B cell (primary cell): ENCODE results near the gene MLXIPL. TPM values are rescaled to one million over a fixed set of nuclear protein-coding genes. Genes with fewer than 3 reads are reported as not detected.

ENCODE experiments used
- ATAC-seq: fragments of 200-7000 bp; cut with Tn5 transposase; one replicate; pipeline ENCODE4 v1.10.0; 2021; ENCODE audit warnings: low read depth, mild to moderate bottlenecking, moderate number of reproducible peaks, moderate library complexity
- CTCF ChIA-PET: fragments of 350-600 bp; sonication (Branson Sonifier 250); formaldehyde crosslinking; loops from one replicate; lab custom pipeline; 2021; ENCODE audit warnings: antibody characterized with exemption, inconsistent platforms; lab: Charles Lee
- POLR2A ChIA-PET: fragments of 350-600 bp; sonication (Branson Sonifier 250); formaldehyde crosslinking; loops from one replicate; lab custom pipeline; 2021; ENCODE audit warnings: antibody characterized with exemption; lab: Charles Lee
- DNase-seq: peaks from one replicate; pipeline ENCODE4 v3.0.0; 2013
- H2AFZ ChIP-seq: 2 replicates; pipeline ENCODE4 v1.6.1; 2012; ENCODE audit warnings: mild to moderate bottlenecking, low read depth, low read length; ENCODE audit not compliant: insufficient read depth, poor library complexity, severe bottlenecking
- H3K27ac ChIP-seq, 2 donors: 1 replicate in 1 of 2; 2 replicates in 1 of 2; pipeline ENCODE4 v1.5.1; 2012 to 2013; ENCODE audit warnings: low read length in 2 of 2, mild to moderate bottlenecking in 2 of 2, moderate library complexity in 1 of 2
- H3K27me3 ChIP-seq, 4 experiments: fragments of 200-600 bp in 1 of 4; sonication (generic) in 1 of 4; replicated peaks in 1 of 4; 1 replicate in 2 of 4; 2 replicates in 2 of 4; pipeline versions ENCODE4 v1.6.1 to v1.7.0; 2013 to 2016; ENCODE audit warnings: low read length in 3 of 4, mild to moderate bottlenecking in 2 of 4, mixed read lengths in 1 of 4, moderate library complexity in 1 of 4; ENCODE audit not compliant: insufficient read depth in 4 of 4, control insufficient read depth in 3 of 4; ENCODE audit errors: control extremely low read depth in 1 of 4
- H3K36me3 ChIP-seq, 2 experiments: replicated peaks in 1 of 2; 1 replicate in 1 of 2; 2 replicates in 1 of 2; pipeline versions ENCODE4 v1.6.1 to v1.7.1; 2013; ENCODE audit warnings: low read length in 1 of 2; ENCODE audit not compliant: insufficient read depth in 2 of 2, control insufficient read depth in 1 of 2; ENCODE audit errors: control extremely low read depth in 1 of 2, extremely low read depth in 1 of 2
- H3K4me1 ChIP-seq, 2 donors: fragments of 200-600 bp in 1 of 2; sonication (generic) in 1 of 2; 1 replicate in 1 of 2; 2 replicates in 1 of 2; pipeline versions ENCODE4 v1.5.1 to v1.6.1; 2013 to 2017; ENCODE audit warnings: low read length in 2 of 2; ENCODE audit not compliant: control insufficient read depth in 2 of 2, insufficient read depth in 2 of 2
- H3K4me2 ChIP-seq: replicated peaks from 2 replicates; pipeline ENCODE3; 2012; ENCODE audit warnings: mild to moderate bottlenecking, low read depth, low read length; ENCODE audit not compliant: poor library complexity, severe bottlenecking
- H3K4me3 ChIP-seq, 5 experiments: fragments of 200-600 bp in 1 of 5; sonication (generic) in 1 of 5; 1 replicate in 3 of 5; 2 replicates in 2 of 5; pipeline versions ENCODE4 v1.5.1 to v1.7.0; 2011 to 2016; ENCODE audit warnings: low read length in 4 of 5, mild to moderate bottlenecking in 4 of 5, low read depth in 2 of 5, control low read depth in 1 of 5, moderate library complexity in 1 of 5; ENCODE audit not compliant: insufficient read depth in 1 of 5; ENCODE audit errors: control extremely low read depth in 1 of 5, extremely low read depth in 1 of 5
- H3K79me2 ChIP-seq: fragments of 200-600 bp; sonication (generic); one replicate; pipeline ENCODE4 v1.6.0; 2016; ENCODE audit warnings: low read length; ENCODE audit not compliant: control insufficient read depth, insufficient read depth
- H3K9ac ChIP-seq: fragments of 200-600 bp; sonication (generic); 2 replicates; pipeline ENCODE4 v1.6.1; 2017; ENCODE audit warnings: mild to moderate bottlenecking, low read length, moderate library complexity
- H3K9me3 ChIP-seq, 3 donors: one replicate each; pipeline versions ENCODE4 v1.6.1 to v1.7.1; 2013; ENCODE audit warnings: low read length in 2 of 3; ENCODE audit not compliant: control insufficient read depth in 2 of 3, insufficient read depth in 1 of 3; ENCODE audit errors: control extremely low read depth in 1 of 3
- H4K20me1 ChIP-seq: 2 replicates; pipeline ENCODE4 v1.6.0; 2012; ENCODE audit warnings: mild to moderate bottlenecking, low read length; ENCODE audit not compliant: insufficient read depth, control insufficient read depth, poor library complexity, severe bottlenecking
- H3K27ac Mint-ChIP-seq: one replicate; pipeline ENCODE4 v1.8.0; 2021; ENCODE audit warnings: mixed read lengths
- H3K27me3 Mint-ChIP-seq: one replicate; pipeline ENCODE4 v1.8.0; 2021; ENCODE audit warnings: mixed read lengths
- H3K4me1 Mint-ChIP-seq: one replicate; pipeline ENCODE4 v1.8.0; 2021; ENCODE audit warnings: mixed read lengths
- H3K4me3 Mint-ChIP-seq: one replicate; pipeline ENCODE4 v1.8.0; 2021; ENCODE audit warnings: mixed read lengths
- H3K9me3 Mint-ChIP-seq: one replicate; pipeline ENCODE4 v1.8.0; 2022; ENCODE audit warnings: mixed read lengths; ENCODE audit not compliant: insufficient read depth
- CTCF ChIP-seq: fragments of 200-600 bp; IDR thresholded peaks from one replicate; pipeline ENCODE4 v1.8.0; 2022; ENCODE audit warnings: antibody characterized with exemption, mild to moderate bottlenecking
- EZH2 ChIP-seq: IDR thresholded peaks from 2 replicates; pipeline ENCODE4 v1.6.1; 2012; ENCODE audit warnings: borderline replicate concordance, low read depth, mild to moderate bottlenecking, moderate library complexity, low read length; ENCODE audit not compliant: insufficient read depth, poor library complexity, severe bottlenecking
- WGBS: methylation state at CpG from one replicate; pipeline ENCODE4 v1.1.5; 2013; ENCODE audit warnings: missing lambda C conversion rate; ENCODE audit not compliant: insufficient coverage; 5-methylcytosine and 5-hydroxymethylcytosine counted together
- intact Hi-C: fragments of 100-400 bp; cut with micrococcal nuclease; formaldehyde crosslinking; loops from one replicate; pipeline ENCODE4 v1.10.0; 2022
- polyA plus RNA-seq: library from polyadenylated mRNA; depleted of rRNA; stranded (reverse); fragments of >200 nt; gene quantifications from 2 replicates; pipeline ENCODE4 v1.2.3, GENCODE V29; 2012
- total RNA-seq, 2 donors: library from RNA; stranded (reverse); fragments of 120-200 nt in 1 of 2; gene quantifications; 1 replicate in 1 of 2; 2 replicates in 1 of 2; pipeline versions ENCODE4 v1.2.3 to v1.2.4, GENCODE V29; 2013 to 2022

MLXIPL gene
- total and polyA plus RNA-seq, 2 donors (not counting 1 experiment from before 2014, with no cell fraction given), result not detected

- H3K9me3 ChIP-seq, result no peaks in the 10 kb centered on the region
- Mint-ChIP-seq H3K27ac (no peak overlapping the region), H3K9me3 (no peaks in the 10 kb centered on the region), H3K4me3 (no peak overlapping the region), H3K4me1 (peaks cover 5% of the 10 kb centered on the region), H3K27me3 (peaks cover 50% of the 10 kb centered on the region)
- H3K27ac ChIP-seq, result no peak overlapping the region
- H3K4me1 ChIP-seq, result peaks cover 9 to 11% of the 10 kb centered on the region in 2 donors
- ATAC-seq, result no peak
- H4K20me1 ChIP-seq, result no peaks in the 10 kb centered on the region
- intact Hi-C loops, result no loop called here
- H3K36me3 ChIP-seq, result no peaks in the 10 kb centered on the region
- no peak overlapping the region for H3K9ac ChIP-seq
- no peak overlapping the region for H3K4me2 ChIP-seq
- TF ChIP-seq EZH2 (no peak), CTCF (no peak)
- ChIA-PET CTCF (interaction anchor here (1.5 kb wide), 1 partner anchor 7 kb away, joined by 3 read pairs; no protein-coding TSS in a partner anchor), POLR2A (no interaction called here)
- DNase-seq, result no peak
- no peak overlapping the region for H3K4me3 ChIP-seq
- no peaks in the 10 kb centered on the region for H3K79me2 ChIP-seq
- WGBS, result 77% methylated on average over 4 of the region's 11 CpGs
- H3K27me3 ChIP-seq, result peaks cover 0 to 51% (median 22%) of the 10 kb centered on the region in 4 experiments
- H2AFZ ChIP-seq, result no peak overlapping the region
Measured at GRCh38 chr7:73652541-73652949, 28.2 kb upstream of the MLXIPL start.

GRCh38 chr7:73650524-73650923 is 26.2 kb upstream of the MLXIPL start:
- no peaks in the 10 kb centered on the region for H3K36me3 ChIP-seq
- no peak overlapping the region for H3K4me3 Mint-ChIP-seq
- H3K4me3 ChIP-seq, result no peak overlapping the region
- H3K9me3 ChIP-seq, result peaks cover 0 to 4% (median 0%) of the 10 kb centered on the region in 3 donors
- WGBS, result 49% methylated on average over 4 of the region's 5 CpGs
- H3K9me3 Mint-ChIP-seq, result no peaks in the 10 kb centered on the region
- no peak overlapping the region for H3K9ac ChIP-seq
- ATAC-seq (no peak), DNase-seq (no peak)
- CTCF ChIA-PET, result no interaction called here
- no peak overlapping the region for H3K4me2 ChIP-seq
- no peak overlapping the region for H3K27ac ChIP-seq
- no peak for TF ChIP-seq CTCF
- no peak for TF ChIP-seq EZH2
- H3K27me3 Mint-ChIP-seq, result peaks cover 63% of the 10 kb centered on the region
- POLR2A ChIA-PET, result no interaction called here
- intact Hi-C loops, result no loop called here
- peaks cover 5% of the 10 kb centered on the region for H3K4me1 Mint-ChIP-seq
- peaks cover 11 to 12% of the 10 kb centered on the region in 2 donors for H3K4me1 ChIP-seq
- H3K27me3 ChIP-seq, result peaks cover 0 to 69% (median 31%) of the 10 kb centered on the region in 4 experiments
- no peak overlapping the region for H3K27ac Mint-ChIP-seq
- no peak overlapping the region for H2AFZ ChIP-seq
- H4K20me1 ChIP-seq, result no peaks in the 10 kb centered on the region
- H3K79me2 ChIP-seq, result no peaks in the 10 kb centered on the region
